B cell (primary cell): ENCODE data around the gene BRINP2.

Experiments
- CTCF ChIP-seq: fragments of 200-600 bp; IDR thresholded peaks from one replicate; pipeline ENCODE4 v1.8.0; 2022; ENCODE audit warnings: antibody characterized with exemption, mild to moderate bottlenecking
- EZH2 ChIP-seq: IDR thresholded peaks from 2 replicates; pipeline ENCODE4 v1.6.1; 2012; ENCODE audit warnings: borderline replicate concordance, low read depth, mild to moderate bottlenecking, moderate library complexity, low read length; ENCODE audit not compliant: insufficient read depth, poor library complexity, severe bottlenecking

- TF ChIP-seq CTCF (no peak), EZH2 (no peak)
Observed at GRCh38 chr1:177256153-177257075, 85.7 kb downstream of the BRINP2 start.
